Activated CD4-positive, alpha-beta T cell treated with anti-CD3 and anti-CD28 coated beads, Interleukin-2, amount 50 U/mL, for 4 hours (primary cell): ENCODE data around the gene AIF1.

ENCODE experiments used
- DNase-seq, 2 experiments: peaks; one replicate each; pipeline ENCODE4 v3.0.0-alpha.2; 2020

The AIF1 gene

DNA sequence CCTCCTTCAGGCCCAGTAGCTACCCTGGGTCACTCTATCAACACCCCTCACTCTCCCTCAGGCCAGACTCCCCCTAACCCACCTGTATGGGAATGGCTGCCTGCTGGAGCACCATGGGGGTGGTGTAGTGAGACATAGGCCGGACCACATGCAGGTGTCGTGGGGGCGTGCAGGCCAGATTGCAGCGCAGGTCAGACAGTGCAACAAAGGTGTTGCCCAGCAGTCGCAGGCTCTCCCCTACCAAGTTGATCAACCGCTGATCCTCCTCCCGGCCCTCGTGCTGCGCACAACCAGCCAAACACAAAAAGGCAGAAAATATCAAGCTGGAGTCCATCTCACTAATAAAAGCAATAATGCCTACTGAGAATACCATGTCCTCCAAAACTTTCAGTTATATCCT, 30.3 kb downstream of the AIF1 start:
- DNase-seq = no peak

DNA sequence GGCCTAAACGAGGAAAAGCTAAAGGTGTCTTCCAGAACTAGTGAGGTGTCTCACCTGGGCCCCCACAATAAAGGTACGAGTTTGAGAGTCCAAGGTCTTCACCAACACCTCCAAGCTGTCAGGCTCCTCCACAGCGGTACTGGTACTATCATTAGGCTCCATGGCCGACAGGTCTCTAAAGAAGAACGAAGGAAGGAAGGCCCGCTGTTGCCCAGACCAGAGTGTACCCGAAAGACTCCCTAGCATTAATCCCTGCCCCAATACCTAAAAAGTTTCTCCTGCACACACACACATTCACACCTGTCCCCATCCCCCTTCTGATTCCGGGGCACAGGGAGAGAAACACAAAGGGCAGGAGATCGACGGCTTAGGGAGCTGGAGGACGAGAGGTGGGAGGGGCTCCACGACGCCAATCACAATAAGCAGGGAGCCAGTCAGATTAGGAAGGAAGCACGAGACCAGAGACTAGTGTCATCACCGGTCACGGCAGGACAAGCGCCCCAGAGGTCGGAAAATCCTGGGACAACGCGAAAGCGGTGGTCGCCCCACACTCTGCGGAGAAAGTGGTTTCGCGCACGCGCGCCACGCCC, 36.7 kb downstream of the AIF1 start:
- no peak for DNase-seq

DNA sequence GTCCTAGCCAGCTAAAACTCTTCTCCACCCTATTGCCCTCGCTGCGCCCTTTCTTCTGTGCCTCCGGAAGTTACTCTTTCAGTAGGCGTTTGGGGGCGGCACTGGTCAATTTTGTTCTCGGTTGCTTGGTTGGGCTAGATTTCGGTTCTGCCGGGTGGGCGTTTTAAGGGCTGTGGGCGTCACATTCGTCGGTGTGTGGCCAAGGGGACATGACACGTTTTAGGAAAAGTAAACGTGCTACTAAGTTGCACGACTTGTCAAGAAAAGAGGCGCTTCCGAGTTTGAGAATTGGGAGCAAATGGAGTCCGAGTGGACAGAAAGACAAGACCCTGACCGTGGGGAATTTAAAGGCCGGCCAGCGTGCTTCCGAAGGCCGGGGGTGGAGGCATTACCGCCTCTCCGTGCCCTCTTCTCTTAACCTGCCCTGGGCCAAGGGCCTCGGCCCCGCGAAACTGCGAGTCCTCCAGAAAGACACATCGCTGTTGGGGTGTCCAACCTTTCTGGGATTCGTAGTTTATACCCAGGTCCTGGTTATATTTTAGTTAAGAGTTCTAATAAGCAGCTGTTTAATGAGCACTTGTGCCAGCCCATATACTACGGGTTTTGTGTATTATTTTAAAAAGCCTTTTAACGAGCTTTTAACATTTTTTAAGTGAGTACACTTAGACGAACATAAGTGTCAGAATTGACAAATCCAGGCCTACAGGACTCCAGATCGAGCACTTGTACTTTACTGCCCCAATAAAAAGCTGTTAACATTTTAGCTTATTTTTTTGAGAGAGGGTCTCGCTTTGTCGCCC, 38.1 kb downstream of the AIF1 start:
- DNase-seq = peak in 1 of 2 experiments; percentile 84

DNA sequence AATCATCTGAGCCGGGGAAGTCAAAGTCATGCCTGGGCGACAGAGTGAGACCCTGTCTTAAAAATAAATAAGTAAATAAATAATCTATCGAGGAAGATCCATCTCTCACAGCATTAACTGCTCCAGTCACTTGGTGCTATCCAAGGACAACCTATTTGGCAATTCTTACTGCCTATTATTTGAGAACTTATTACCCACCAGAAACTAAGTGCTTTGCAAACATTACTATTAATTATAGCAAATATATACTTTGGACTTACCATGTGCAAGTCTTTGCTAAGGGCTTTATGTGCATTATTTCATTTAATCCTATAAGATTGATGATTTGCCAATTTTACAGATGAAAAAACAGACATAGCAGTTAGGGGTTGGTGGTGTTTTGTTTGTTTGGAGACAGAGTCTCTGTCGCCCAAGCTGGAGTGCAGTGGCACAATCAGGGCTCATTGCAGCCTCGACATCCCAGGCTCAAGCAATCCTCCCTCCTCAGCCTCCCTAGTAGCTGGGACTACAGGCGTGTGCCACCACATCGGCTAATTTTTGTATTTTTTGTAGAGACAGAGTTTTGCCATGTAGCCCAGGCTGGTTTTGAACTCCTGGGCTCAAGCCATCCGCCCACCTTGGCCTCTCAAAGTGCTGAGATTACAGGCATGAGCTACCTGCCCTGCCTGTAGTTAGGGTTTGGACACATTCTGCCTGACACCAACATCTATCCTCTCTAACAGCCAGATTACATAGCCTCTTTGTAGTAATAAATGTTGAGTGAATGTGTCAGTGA, 39.7 kb downstream of the AIF1 start:
- no peak for DNase-seq

DNA sequence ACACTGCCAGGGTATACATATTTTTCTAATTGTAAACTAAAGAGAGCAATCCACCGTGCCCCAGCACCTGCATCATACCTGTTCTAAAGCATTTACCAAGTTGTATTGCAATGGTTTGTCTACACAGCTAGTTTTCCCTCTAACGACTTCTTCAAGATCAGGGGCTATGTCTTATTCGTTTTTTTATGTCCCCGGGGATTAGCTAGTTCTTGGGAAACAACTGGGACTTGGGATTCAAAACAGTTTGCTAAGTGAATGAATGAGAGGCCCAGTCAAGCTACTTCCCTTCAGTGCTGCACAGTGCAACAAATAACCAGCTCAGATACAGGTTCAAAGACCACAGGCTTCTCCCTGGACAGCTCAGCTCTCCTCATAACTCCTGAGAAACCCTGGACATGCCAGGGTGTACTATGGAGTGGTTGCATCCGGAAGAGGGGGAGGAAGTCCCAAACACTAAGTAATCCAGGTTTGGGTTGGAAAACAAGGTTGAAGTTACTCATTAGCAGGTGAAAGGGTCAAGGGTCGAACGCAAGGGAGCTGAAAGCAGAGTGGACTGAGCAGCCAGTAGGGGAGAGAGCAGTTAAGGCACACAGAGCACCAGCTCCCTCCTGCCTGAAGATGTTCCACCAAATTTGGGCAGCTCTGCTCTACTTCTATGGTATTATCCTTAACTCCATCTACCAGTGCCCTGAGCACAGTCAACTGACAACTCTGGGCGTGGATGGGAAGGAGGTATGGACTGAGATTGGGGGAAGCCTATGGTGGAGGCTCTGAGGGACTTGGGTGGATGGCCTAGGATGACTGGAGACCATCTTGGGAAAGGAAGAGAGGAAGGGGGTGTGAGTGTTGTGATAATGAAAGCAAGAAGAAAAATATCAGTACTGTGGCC, 40.6 kb downstream of the AIF1 start, which contains the start of gene APOM:
TSS of gene APOM (plus strand) at position 546 of the 889 bp plus-strand sequence. CDS start at position 619, 73 bp downstream.
- no peak for DNase-seq

DNA sequence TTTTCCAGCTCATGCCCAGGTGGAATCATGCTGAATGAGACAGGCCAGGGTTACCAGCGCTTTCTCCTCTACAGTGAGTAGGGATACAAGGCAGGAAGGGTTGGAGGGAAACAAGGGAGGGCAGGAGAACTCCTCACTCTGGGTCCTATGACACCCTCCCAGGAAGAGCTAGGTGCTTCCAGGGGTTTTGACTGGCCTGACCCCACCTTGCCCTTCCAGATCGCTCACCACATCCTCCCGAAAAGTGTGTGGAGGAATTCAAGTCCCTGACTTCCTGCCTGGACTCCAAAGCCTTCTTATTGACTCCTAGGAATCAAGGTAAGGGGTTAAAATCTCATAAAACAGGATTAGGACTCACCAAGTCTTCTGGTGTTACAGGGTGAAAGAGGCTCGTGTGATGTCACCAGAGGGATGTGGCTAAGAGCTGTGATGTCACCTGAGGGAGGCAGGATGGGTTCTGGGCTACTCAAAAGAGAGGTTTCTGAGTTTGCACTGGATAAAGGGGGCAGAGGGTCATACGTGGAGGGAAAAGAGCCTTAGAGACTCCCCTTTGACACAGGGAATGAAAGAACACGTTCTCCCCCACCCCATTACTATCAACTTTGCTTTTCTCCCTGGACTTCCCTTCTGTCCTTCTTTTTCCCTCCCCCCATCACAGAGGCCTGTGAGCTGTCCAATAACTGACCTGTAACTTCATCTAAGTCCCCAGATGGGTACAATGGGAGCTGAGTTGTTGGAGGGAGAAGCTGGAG, 42.5 kb downstream of the AIF1 start:
- DNase-seq = no peak

DNA sequence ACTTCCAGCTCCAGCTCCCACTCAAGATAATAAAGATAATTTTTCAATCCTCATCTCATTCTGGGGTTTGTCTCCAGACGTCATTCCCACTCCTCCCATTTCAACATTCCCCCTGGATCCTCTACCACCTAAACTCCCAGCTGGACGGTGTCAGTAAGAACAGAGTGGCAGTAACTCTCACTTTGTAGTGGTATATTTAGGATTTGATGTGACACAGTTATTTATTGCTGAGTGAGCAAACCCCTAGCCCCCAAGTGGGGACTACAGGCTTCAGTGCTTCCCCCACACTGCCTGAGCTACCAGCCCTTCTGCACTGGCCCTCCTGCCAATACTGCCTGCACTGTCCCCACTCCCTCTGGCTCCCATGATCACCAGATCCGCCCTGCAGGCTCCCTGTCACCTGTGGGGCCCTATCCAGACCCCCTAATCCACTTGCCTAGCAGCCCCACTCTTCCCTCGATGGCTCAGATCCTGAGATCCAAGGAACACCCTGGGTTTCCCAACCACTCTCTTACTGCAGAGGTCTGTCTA, 43.2 kb downstream of the AIF1 start:
- no peak for DNase-seq

DNA sequence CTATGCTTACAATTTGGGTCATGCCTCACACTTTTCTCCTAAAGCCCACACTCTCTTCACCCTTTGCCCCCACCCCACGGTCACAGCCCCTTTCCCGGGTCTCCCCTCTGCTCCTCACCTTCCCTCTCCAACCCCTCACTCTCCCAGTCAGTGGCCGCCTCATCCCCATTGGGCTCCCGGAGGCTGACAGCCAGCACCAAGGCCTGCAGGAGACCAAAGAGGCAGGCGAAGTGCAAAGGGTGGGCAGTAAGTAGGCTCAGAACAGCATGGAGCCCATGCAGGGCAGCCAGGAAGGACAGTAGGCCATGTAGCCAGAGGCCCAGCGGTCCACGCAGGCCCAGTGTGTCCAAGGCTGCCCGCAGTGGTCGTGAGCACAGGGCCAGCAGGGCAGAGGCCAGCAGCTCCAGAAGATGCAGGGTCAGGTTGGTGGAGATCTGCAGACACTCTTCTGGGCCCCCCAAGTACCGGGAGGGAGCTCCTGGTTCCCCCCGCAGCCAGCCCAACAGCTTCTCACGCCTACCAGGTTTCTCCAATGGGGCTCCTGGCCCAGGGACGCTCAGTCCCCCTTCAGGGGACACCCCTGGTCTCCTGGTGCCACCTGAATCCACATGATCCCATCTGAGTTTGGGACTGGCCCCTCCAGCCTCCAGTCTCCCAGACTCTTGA, 44.1 kb downstream of the AIF1 start:
- no peak for DNase-seq

DNA sequence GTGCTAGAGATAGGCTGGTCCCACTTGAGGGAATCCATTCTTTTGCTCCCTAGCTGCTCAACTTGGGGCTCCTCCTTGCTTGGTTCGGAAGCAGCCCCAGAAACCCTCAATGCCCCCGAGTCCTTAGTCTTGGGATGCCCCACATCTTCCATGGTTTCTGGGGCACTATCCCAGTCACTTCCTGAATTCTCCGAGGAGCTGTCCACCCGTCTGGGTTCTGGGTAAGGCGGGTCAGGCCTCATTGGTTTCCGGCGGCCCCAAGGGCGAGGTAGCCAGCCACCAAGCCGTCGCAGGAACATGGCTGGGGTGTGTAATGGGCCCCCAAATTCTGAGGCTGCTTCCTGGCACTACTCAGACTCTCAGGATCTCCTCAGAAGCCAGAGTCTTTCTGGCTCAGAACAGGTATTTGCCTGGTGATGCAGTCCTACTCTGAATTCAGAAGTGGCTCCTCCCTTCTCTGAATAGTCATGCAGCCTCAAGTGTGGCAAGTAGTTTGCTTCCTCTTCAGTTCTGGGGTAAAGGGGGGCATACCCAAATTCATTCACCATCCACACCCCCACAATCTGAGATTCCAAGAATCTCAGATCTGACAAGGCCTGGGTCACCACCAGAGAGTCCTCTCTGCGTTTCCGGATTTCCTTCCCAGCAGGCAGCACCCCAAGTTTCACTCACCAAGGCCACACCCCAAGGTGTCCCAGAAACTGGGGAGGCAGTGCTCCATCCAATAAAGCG, 44.8 kb downstream of the AIF1 start:
- DNase-seq = no peak

DNA sequence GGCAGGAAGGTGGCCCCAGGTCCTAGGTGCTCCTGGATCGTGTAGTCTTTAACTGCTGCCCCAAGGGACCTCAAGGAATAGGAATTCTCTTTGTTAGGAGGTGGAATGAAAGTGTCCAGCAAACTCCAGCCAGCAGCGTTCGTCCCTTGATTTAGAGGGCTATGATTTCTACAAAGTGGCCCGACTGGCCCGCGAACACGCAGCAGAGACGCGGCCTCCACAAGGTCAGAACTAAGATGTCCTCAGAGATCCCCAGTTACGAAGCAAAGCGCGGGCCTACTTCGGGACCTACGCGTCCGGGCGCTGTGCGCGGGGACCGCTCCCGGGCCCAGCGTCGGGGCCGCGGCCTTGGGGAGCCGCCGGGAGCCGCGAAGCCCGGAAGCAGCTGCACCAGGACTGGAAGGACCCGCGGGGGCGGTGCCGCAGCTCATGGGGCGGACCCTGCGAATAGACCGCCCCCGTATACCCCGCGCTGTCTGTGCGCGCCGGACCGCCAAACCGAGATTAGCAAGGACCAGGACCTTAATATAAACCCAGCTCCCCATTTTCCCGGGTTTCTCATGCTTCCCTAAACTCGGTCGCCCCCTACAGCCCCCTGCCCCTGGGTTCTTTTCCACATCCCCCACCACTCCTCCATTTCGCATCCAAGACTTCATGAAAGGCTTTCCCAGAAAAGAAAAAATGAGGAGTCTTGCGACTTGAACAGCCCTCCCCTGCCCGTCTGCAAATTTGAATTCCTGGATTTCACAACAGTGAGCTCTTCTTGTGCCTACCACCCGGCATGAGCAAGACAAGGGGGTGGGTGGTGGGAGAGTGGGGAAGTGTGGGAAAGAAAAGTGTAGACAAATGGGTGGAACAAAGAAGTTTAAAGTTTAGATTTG, 45.6 kb downstream of the AIF1 start, which contains the start of gene C6orf47:
TSS of gene C6orf47 (minus strand) at position 398 of the 881 bp plus-strand sequence. CDS start 831 bp downstream, outside the sequence.
- DNase-seq = peak; percentile 62 to 64

DNA sequence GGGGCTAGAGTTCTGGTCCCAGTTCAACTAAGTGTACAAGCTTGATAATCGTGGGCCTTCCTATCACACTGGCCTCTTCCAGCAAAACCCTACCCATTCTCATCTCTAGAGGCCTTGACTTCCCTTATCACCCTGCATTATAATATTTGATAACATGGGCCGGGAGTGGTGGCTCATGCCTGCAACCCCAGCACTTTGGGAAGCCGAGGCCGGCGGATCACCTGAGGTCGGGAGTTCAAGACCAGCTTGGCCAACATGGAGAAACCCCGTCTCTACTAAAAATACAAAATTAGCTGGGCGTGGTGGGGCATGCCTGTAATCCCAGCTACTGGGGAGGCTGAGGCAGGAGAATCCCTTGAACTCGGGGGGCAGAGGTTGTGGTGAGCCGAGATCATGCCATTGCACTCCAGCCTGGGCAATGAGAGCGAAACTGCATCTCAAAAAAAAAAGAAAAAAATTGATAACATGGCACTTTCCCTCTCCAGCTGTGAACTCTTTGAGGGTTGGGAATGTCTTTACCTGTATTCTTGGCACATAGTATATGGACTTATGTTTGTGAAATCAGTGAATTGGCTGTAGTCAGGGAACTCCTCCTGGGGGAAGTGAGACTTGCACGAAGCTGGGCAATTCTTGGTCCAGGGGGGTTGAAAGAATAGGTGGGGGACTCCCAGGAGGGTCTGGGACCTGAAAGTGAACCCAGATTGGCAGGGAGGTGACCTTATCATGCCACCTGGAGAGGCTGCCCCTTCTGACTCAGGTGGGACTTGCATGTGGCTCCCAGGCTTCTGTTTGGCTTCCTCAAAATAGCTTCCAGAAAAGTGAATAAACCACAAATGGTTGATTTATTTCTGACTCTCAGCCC, 46.5 kb downstream of the AIF1 start:
- DNase-seq = no peak

DNA sequence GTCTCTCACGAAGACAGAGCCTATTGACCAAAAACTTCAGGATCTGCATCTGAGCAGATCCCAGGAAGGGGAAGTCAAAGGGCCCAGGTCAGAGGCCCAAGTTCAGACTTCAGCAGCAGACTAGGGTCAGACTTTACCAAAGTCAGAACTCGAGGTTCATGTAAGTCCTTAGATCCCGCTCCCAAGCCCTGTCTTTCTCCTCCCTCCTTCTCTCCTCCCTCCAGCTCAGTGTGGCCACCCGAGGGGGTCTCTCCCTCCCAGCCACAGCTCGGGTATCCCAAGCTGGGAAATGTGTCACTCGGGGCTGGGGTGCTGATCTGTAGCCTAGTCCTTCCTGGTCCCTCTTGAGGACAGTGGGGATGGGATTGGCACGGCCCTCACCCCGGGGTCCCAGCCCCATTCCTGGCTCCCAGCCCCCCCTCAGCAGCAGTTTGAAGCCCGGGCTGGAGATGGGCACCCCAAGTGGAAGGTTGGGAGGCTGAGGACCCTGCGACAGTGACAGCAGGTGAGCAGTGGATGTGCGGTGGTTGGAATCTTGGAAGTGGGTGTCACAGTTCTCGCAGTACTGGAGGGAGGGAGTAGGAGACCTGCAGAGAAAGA, 47.2 kb downstream of the AIF1 start:
- no peak for DNase-seq

DNA sequence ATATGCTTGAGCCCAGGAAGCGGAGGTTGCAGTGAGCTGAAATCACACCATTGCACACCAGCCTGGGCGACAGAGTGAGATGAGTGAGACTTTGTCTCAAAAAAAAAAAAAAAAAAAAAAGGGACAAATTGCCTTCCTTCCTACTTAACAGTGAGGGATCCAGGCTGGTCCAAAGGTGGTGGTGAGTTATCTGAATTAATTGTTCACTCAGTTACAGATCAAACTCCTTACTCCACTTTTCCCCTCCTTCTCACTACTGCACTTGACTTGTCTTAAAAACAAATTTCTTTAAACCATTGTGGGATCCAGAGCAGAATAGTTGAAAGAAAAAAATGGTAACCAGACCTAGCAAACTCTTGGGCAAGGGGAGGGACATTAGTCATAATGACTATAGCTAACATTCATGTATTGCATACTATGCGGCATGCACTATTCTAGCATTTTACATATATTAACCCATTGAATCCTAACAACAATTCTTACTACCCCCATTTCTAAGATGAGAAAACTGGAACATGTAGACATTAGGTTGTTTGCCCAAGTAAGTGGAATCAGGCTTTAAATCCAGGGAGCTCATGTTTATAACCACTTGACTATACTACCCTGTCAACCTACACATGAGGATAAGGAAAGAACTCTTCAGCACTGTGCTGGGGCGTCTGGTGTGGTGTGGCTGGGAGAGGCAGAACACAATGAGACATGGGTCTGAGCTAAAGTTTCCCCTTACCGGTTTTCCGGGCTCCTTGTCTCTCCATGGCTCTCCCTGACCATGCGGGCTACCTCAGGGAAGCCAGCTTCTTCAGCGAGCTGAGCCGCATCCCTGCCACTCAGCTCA, 48.3 kb downstream of the AIF1 start:
- no peak for DNase-seq

DNA sequence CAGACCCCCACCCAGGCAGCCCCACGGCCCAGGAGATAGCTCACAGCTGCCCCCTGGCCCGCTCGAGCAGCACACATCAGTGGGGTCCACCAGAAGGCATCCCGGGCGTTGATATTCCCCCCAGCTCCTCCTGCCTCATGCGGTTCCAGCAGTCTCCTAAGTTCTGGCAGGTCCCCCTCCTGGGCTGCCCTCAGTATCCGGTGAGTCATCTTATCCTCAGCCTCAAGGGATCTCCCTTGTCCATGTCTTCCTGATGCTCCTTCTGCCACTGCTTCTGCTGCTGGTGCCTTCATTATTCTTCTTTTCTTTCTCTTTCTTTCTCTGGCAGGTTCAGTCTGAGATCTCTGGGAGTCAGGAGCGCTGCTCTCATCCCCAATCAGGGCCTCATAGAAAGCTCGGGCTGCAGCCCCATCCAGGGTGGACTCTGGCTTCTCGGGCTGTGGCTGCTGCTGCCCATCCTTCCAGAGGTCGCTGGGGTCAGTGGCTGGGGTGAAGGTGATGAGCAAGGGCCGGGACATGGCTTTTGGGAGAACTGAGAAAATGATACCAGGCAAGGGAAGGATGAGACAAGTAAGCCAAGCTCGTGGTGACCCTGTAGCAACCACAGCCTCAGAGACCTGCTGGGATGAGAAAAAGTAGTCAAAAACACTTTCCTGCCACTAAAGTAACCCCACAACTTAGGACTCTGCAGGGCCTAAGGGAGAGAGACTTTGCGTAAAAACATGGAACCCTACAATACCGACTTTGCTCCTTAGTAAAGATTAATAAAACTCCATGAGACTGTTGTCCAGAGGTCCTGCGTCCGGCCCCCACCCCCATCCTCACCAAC, 49.1 kb downstream of the AIF1 start:
- DNase-seq = no peak

DNA sequence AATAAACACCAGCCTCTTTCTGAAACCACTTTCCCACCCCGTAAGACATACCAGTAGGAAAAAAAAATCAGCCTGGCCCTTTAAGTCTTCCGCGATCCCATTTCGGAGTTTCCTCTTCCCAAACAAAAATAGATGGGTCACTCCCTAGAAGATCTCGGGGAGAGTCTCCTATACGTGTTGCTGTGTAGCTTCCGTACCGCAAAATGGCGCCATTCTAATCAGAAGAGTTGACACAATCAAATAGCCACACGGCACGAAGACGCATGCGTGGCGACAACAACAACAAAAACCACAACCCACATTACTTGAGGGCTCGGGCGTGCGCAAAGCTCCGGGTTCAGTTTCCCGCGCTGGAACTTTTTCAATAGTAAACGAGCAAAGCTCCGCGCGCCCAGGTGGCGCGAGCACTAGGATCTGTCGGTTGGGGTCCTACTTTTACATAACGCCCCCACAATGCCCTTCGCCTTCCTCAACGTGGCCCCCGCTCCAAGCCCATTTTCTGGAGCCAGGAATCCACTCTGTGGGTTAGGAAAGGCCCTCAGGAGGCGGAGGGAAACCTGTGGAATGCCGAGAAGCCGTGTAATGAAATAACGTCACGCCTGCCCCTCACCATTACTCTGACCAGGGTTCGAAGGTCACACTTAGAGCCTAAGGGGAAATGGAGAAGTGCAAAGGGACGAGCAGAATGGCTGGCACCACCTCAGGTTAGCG, 49.9 kb downstream of the AIF1 start, which contains the start of gene GPANK1:
TSS of gene GPANK1 (minus strand) at position 208 of the 711 bp plus-strand sequence. CDS start 519 bp downstream, outside the sequence.
- peak; percentile 85 for DNase-seq
